Measurements from ENCODE around the gene UQCR11. TPM values are rescaled to one million over a fixed set of nuclear protein-coding genes. Genes with fewer than 3 reads are reported as not detected.

The UQCR11 gene
- total and polyA plus RNA-seq, 2 of the 8 experiments (the other 6 are each of a cell fraction or from before 2014, with no cell fraction given) = 162 to 171 TPM

DNA sequence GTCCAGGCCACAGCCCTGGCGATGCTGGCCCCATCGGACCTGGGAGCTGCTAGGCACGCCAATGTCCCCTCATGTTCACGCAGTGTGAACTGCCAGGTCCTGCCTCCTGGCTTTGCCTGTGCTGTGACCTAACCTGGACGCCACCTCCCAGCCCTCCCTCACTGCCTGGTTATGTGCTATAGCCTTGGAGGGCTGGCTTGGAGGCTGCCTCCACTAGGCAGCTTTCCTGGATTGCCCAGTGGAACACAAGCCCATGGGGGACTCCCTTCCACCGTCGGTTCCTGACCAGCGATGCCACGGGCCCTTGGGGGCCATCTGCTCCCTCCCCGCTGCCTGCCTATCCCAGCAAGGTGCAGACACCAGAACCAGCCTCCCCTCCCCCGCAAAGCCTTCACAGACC, 15.2 kb upstream of the UQCR11 start (continued):
- no peak for TF ChIP-seq USF2 (IDR thresholded peaks at IDR 0.05; ENCODE audit: low read length)
- TF ChIP-seq JUND (IDR thresholded peaks at IDR 0.05; ENCODE audit: low read length) = no peak
- no peak for TF ChIP-seq POLR2AphosphoS5 (IDR thresholded peaks at IDR 0.05; ENCODE audit: low read depth, low read length)
- TF ChIP-seq KDM5A (IDR thresholded peaks at IDR 0.05; ENCODE audit: low read length) = no peak
